Heart left ventricle (tissue), 13 donors: ENCODE data around the gene ANKRD13C.
"Not testable (repeated sequence)": the region's sequence is repeated elsewhere in the genome, so short reads cannot be mapped to it uniquely, and the experiment has no call there.

Experiments
- POLR2A ChIP-seq, 2 donors: fragments of 450-650 bp; IDR thresholded peaks; one replicate each; pipeline ENCODE4 v1.6.1; 2017; ENCODE audit warnings: antibody characterized with exemption in 2 of 2, mild to moderate bottlenecking in 2 of 2, moderate library complexity in 2 of 2
- TF ChIP-seq, protein P1 (sequence below), 12 donors: fragments of 200-600 bp; sonication (generic) in 4 of 12; IDR thresholded peaks; one replicate each; pipeline versions ENCODE4 v1.5.0 to v1.8.0; 2018 to 2022; ENCODE audit warnings: antibody characterized with exemption in 12 of 12, mild to moderate bottlenecking in 5 of 12
- donor health status: ischemic (EF 13 %, LVEDD 7.1; RV severe dilation, severe dysfunction).
- donor health status: DM: no; HTN: yes; CAD: no.
- donor health status: DM: no; HTN: no; CAD: no.
- donor health status: ischemic (EF 25% LVEDD 6.9; RV normal size, moderate dysfunction).
- donor health status: ischemic (EF 25% LVEDD 5.7; RV mildly dilated, moderate dysfunction).
- donor health status: ischemic (EF 35%, LVEDD 5.7; RV mildly dilated, moderate dysfunction).
- donor health status: nonischemic (EF 11% LVEDD 7.7; RV severe dilation, severe dysfunction).
- donor health status: DM: yes; HTN: yes; CAD: no.
- donor health status: PGD.
- donor health status: ischemic (EF 29% LVEDD 5.4; RV normal size, mild dysfunction).
- donor health status: nonischemic (EF 23%, LVEDD 6.1; RV moderate dilation, normal function).

DNA sequence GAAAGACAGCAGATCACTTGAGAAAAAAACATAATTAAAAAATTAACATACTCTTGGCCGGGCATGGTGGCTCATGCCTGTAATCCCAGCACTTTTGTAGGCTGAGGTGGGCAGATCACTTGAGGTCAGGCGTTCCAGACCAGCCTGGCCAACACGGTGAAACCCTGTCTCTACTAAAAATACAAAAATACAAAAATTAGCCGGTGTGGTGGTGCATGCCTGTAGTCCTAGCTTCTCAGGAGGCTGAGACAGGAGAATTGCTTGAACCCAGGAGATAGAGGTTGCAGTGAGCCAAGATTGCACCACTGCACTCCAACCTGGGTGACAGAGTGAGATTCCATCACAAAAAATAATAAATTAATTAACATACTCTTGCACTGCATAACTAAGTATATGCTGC lies 4.7 kb downstream of the ANKRD13C start:
- TF ChIP-seq, protein P1, sequence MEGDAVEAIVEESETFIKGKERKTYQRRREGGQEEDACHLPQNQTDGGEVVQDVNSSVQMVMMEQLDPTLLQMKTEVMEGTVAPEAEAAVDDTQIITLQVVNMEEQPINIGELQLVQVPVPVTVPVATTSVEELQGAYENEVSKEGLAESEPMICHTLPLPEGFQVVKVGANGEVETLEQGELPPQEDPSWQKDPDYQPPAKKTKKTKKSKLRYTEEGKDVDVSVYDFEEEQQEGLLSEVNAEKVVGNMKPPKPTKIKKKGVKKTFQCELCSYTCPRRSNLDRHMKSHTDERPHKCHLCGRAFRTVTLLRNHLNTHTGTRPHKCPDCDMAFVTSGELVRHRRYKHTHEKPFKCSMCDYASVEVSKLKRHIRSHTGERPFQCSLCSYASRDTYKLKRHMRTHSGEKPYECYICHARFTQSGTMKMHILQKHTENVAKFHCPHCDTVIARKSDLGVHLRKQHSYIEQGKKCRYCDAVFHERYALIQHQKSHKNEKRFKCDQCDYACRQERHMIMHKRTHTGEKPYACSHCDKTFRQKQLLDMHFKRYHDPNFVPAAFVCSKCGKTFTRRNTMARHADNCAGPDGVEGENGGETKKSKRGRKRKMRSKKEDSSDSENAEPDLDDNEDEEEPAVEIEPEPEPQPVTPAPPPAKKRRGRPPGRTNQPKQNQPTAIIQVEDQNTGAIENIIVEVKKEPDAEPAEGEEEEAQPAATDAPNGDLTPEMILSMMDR (IDR thresholded peaks at IDR 0.05), result not testable (repeated sequence)
- not testable (repeated sequence) for TF ChIP-seq POLR2A (IDR thresholded peaks at IDR 0.05)
